Measurements from ENCODE around the gene GALNT8. TPM values are rescaled to one million over a fixed set of nuclear protein-coding genes. Genes with fewer than 3 reads are reported as not detected.

Gene GALNT8
- total and polyA plus RNA-seq, 2 experiments from 2014 or later = 3.8 to 7.7 TPM

DNA sequence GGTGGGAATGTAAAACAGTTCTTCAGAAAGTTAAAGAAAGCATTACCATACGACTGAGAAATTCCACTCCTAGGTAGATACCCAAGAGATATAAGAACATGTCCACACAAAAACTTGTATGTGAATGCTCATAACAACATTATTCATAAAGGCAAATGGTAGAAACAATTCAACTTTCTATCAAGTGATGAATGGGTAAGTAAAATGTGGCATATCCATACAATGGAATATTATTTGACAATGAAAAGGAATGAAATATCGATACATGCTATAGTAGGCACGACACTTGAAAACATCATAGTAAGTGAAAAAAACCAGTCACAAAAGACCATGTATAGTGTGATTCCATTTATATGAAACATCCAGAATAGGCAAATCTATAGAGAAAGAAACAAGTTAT, 71.3 kb downstream of the GALNT8 start:
- H3K4me2 ChIP-seq = no peak overlapping the region
- no peak overlapping the region for H3K27ac Mint-ChIP-seq
- peaks cover 12% of the 10 kb centered on the region; the same call in 2 of the 3 replicates for H3K9me3 Mint-ChIP-seq
- H3K9me2 ChIP-seq (ENCODE audit: insufficient read depth) = no peaks in the 10 kb centered on the region
- H3K4me1 ChIP-seq (ENCODE audit: insufficient read depth) = no peaks in the 10 kb centered on the region
- no peaks in the 10 kb centered on the region for H3K4me1 Mint-ChIP-seq
- H3K4me3 Mint-ChIP-seq = no peak overlapping the region
- peaks cover 10% of the 10 kb centered on the region for H3K36me3 Mint-ChIP-seq (ENCODE audit: low read depth)
- H2AFZ ChIP-seq = no peak overlapping the region
- no peak for ATAC-seq
- H3K4me3 ChIP-seq = no peak overlapping the region
- no peak for DNase-seq (ENCODE audit: low spot score)
- no peaks in the 10 kb centered on the region for H3F3A ChIP-seq (replicated peaks; ENCODE audit: low read depth)
- H3K27me3 Mint-ChIP-seq (ENCODE audit: insufficient read depth, low read depth, poor library complexity) = peaks cover 5% of the 10 kb centered on the region
- no peak overlapping the region for H3K27ac ChIP-seq (ENCODE audit: low read depth)
- H3K36me3 ChIP-seq (ENCODE audit: insufficient read depth) = no peaks in the 10 kb centered on the region
- no peaks in the 10 kb centered on the region for H3K79me2 ChIP-seq (replicated peaks; ENCODE audit: insufficient read depth)
- no peaks in the 10 kb centered on the region for H4K20me1 ChIP-seq (replicated peaks; ENCODE audit: insufficient read depth)
- TF ChIP-seq ZNF114 (CRISPR knock-in tag; IDR thresholded peaks at IDR 0.05) (no peak), EZH2 (IDR thresholded peaks at IDR 0.05; ENCODE audit: low read depth, unreplicated experiment) (no peak), NANOG (IDR thresholded peaks at IDR 0.05; ENCODE audit: borderline replicate concordance) (no peak), CREB1 (CRISPR knock-in tag; IDR thresholded peaks at IDR 0.05; ENCODE audit: low read depth) (no peak)
- no peaks in the 10 kb centered on the region for H3K27me3 ChIP-seq (ENCODE audit: insufficient read depth)

DNA sequence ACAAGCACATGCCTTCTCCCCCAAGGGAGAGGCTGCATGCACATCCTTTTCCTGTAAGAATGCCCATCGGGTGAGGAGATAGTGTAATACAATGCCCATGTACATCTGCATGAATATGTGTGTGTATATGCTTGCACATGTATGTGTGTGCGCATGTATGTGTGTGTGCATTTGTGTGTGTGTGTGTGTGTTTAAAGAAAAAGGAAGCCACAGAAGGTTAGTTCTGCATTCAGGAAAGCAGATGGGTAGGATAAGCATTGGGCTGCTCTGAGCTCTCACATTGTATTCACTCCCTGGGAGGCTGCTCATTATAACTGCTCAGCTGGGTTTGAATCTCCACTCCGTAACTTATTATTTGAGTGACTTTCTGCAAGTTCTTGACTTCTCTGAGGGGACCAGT, 74.3 kb downstream of the GALNT8 start:
- H3K27ac ChIP-seq (ENCODE audit: low read depth) = no peak overlapping the region
- DNase-seq (ENCODE audit: low spot score) (no peak), ATAC-seq (no peak)
- H3K4me1 ChIP-seq (ENCODE audit: insufficient read depth) = no peaks in the 10 kb centered on the region
- Mint-ChIP-seq H3K4me1 (no peaks in the 10 kb centered on the region), H3K9me3 (peaks cover 12% of the 10 kb centered on the region; the same call in 2 of the 3 replicates), H3K27ac (no peak overlapping the region), H3K4me3 (no peak overlapping the region), H3K27me3 (ENCODE audit: insufficient read depth, low read depth, poor library complexity) (peaks cover 5% of the 10 kb centered on the region), H3K36me3 (ENCODE audit: low read depth) (peaks cover 10% of the 10 kb centered on the region)
- no peak overlapping the region for H3K4me2 ChIP-seq
- H2AFZ ChIP-seq = no peak overlapping the region
- H3K79me2 ChIP-seq (replicated peaks; ENCODE audit: insufficient read depth) = no peaks in the 10 kb centered on the region
- H4K20me1 ChIP-seq (replicated peaks; ENCODE audit: insufficient read depth) = no peaks in the 10 kb centered on the region
- no peaks in the 10 kb centered on the region for H3K27me3 ChIP-seq (ENCODE audit: insufficient read depth)
- H3K4me3 ChIP-seq = no peak overlapping the region
- H3K9me2 ChIP-seq (ENCODE audit: insufficient read depth) = no peaks in the 10 kb centered on the region
- no peaks in the 10 kb centered on the region for H3F3A ChIP-seq (replicated peaks; ENCODE audit: low read depth)
- no peaks in the 10 kb centered on the region for H3K36me3 ChIP-seq (ENCODE audit: insufficient read depth)
- TF ChIP-seq, protein P1, sequence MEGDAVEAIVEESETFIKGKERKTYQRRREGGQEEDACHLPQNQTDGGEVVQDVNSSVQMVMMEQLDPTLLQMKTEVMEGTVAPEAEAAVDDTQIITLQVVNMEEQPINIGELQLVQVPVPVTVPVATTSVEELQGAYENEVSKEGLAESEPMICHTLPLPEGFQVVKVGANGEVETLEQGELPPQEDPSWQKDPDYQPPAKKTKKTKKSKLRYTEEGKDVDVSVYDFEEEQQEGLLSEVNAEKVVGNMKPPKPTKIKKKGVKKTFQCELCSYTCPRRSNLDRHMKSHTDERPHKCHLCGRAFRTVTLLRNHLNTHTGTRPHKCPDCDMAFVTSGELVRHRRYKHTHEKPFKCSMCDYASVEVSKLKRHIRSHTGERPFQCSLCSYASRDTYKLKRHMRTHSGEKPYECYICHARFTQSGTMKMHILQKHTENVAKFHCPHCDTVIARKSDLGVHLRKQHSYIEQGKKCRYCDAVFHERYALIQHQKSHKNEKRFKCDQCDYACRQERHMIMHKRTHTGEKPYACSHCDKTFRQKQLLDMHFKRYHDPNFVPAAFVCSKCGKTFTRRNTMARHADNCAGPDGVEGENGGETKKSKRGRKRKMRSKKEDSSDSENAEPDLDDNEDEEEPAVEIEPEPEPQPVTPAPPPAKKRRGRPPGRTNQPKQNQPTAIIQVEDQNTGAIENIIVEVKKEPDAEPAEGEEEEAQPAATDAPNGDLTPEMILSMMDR (conservative IDR thresholded peaks at IDR 0.05; ENCODE audit: low read depth in 2 of 2) = no peak
- no peak for TF ChIP-seq JUNB (IDR thresholded peaks at IDR 0.05; ENCODE audit: unreplicated experiment)
- no peak for TF ChIP-seq STAT1 (IDR thresholded peaks at IDR 0.05; ENCODE audit: unreplicated experiment)
- TF ChIP-seq ZNF114 (CRISPR knock-in tag; IDR thresholded peaks at IDR 0.05) = no peak
- TF ChIP-seq EZH2phosphoT487 (IDR thresholded peaks at IDR 0.05; ENCODE audit: unreplicated experiment) = no peak
- TF ChIP-seq, protein P2, sequence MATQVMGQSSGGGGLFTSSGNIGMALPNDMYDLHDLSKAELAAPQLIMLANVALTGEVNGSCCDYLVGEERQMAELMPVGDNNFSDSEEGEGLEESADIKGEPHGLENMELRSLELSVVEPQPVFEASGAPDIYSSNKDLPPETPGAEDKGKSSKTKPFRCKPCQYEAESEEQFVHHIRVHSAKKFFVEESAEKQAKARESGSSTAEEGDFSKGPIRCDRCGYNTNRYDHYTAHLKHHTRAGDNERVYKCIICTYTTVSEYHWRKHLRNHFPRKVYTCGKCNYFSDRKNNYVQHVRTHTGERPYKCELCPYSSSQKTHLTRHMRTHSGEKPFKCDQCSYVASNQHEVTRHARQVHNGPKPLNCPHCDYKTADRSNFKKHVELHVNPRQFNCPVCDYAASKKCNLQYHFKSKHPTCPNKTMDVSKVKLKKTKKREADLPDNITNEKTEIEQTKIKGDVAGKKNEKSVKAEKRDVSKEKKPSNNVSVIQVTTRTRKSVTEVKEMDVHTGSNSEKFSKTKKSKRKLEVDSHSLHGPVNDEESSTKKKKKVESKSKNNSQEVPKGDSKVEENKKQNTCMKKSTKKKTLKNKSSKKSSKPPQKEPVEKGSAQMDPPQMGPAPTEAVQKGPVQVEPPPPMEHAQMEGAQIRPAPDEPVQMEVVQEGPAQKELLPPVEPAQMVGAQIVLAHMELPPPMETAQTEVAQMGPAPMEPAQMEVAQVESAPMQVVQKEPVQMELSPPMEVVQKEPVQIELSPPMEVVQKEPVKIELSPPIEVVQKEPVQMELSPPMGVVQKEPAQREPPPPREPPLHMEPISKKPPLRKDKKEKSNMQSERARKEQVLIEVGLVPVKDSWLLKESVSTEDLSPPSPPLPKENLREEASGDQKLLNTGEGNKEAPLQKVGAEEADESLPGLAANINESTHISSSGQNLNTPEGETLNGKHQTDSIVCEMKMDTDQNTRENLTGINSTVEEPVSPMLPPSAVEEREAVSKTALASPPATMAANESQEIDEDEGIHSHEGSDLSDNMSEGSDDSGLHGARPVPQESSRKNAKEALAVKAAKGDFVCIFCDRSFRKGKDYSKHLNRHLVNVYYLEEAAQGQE (IDR thresholded peaks at IDR 0.05; ENCODE audit: unreplicated experiment) = no peak
- TF ChIP-seq, protein P3, sequence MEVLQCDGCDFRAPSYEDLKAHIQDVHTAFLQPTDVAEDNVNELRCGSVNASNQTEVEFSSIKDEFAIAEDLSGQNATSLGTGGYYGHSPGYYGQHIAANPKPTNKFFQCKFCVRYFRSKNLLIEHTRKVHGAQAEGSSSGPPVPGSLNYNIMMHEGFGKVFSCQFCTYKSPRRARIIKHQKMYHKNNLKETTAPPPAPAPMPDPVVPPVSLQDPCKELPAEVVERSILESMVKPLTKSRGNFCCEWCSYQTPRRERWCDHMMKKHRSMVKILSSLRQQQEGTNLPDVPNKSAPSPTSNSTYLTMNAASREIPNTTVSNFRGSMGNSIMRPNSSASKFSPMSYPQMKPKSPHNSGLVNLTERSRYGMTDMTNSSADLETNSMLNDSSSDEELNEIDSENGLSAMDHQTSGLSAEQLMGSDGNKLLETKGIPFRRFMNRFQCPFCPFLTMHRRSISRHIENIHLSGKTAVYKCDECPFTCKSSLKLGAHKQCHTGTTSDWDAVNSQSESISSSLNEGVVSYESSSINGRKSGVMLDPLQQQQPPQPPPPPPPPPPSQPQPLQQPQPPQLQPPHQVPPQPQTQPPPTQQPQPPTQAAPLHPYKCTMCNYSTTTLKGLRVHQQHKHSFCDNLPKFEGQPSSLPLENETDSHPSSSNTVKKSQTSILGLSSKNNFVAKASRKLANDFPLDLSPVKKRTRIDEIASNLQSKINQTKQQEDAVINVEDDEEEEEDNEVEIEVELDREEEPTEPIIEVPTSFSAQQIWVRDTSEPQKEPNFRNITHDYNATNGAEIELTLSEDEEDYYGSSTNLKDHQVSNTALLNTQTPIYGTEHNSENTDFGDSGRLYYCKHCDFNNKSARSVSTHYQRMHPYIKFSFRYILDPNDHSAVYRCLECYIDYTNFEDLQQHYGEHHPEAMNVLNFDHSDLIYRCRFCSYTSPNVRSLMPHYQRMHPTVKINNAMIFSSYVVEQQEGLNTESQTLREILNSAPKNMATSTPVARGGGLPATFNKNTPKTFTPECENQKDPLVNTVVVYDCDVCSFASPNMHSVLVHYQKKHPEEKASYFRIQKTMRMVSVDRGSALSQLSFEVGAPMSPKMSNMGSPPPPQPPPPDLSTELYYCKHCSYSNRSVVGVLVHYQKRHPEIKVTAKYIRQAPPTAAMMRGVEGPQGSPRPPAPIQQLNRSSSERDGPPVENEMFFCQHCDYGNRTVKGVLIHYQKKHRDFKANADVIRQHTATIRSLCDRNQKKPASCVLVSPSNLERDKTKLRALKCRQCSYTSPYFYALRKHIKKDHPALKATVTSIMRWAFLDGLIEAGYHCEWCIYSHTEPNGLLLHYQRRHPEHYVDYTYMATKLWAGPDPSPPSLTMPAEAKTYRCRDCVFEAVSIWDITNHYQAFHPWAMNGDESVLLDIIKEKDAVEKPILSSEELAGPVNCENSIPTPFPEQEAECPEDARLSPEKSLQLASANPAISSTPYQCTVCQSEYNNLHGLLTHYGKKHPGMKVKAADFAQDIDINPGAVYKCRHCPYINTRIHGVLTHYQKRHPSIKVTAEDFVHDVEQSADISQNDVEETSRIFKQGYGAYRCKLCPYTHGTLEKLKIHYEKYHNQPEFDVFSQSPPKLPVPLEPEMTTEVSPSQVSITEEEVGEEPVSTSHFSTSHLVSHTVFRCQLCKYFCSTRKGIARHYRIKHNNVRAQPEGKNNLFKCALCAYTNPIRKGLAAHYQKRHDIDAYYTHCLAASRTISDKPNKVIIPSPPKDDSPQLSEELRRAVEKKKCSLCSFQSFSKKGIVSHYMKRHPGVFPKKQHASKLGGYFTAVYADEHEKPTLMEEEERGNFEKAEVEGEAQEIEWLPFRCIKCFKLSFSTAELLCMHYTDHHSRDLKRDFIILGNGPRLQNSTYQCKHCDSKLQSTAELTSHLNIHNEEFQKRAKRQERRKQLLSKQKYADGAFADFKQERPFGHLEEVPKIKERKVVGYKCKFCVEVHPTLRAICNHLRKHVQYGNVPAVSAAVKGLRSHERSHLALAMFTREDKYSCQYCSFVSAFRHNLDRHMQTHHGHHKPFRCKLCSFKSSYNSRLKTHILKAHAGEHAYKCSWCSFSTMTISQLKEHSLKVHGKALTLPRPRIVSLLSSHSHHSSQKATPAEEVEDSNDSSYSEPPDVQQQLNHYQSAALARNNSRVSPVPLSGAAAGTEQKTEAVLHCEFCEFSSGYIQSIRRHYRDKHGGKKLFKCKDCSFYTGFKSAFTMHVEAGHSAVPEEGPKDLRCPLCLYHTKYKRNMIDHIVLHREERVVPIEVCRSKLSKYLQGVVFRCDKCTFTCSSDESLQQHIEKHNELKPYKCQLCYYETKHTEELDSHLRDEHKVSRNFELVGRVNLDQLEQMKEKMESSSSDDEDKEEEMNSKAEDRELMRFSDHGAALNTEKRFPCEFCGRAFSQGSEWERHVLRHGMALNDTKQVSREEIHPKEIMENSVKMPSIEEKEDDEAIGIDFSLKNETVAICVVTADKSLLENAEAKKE (CRISPR knock-in tag; IDR thresholded peaks at IDR 0.05) = no peak
- no peak for TF ChIP-seq ZNF331 (CRISPR knock-in tag; IDR thresholded peaks at IDR 0.05; ENCODE audit: low read depth)
- no peak for TF ChIP-seq POLR2AphosphoS5 (IDR thresholded peaks at IDR 0.05; ENCODE audit: low read depth)
- TF ChIP-seq CREB1 (CRISPR knock-in tag; IDR thresholded peaks at IDR 0.05; ENCODE audit: low read depth) = no peak
